VCaP (cell line): ENCODE results near the gene PMP22.

Source experiments
- H3K27ac ChIP-seq: fragments of 450-650 bp; 2 replicates; pipeline ENCODE4 v1.5.1; 2017
- CTCF ChIP-seq: fragments of 450-650 bp; conservative IDR thresholded peaks from 2 replicates; pipeline ENCODE4 v1.5.1; 2017; ENCODE audit warnings: mild to moderate bottlenecking, moderate library complexity

PMP22 gene

GRCh38 chr17:15250135-15250860, 14.8 kb downstream of the PMP22 start:
- H3K27ac ChIP-seq: no peak overlapping the region
- TF ChIP-seq CTCF: no peak

GRCh38 chr17:15249487-15249886, 15.6 kb downstream of the PMP22 start:
- H3K27ac ChIP-seq: no peak overlapping the region
- no peak for TF ChIP-seq CTCF

GRCh38 chr17:15247891-15248529, 17.1 kb downstream of the PMP22 start:
- peak; percentile 74 for TF ChIP-seq CTCF
- no peak overlapping the region for H3K27ac ChIP-seq

GRCh38 chr17:15245054-15245453, 20.1 kb downstream of the PMP22 start:
- no peak overlapping the region for H3K27ac ChIP-seq
- no peak for TF ChIP-seq CTCF

GRCh38 chr17:15240644-15241043, 24.5 kb downstream of the PMP22 start:
- no peak for TF ChIP-seq CTCF
- no peak overlapping the region for H3K27ac ChIP-seq

- no peak for TF ChIP-seq CTCF
- no peak overlapping the region for H3K27ac ChIP-seq
Observed at GRCh38 chr17:15239491-15239890, 25.6 kb downstream of the PMP22 start.

- no peak overlapping the region for H3K27ac ChIP-seq
- TF ChIP-seq CTCF: no peak
Observed at GRCh38 chr17:15238676-15239422, 26.3 kb downstream of the PMP22 start.
